ENCODE measurements around the gene SPACA5.
"Not testable (repeated sequence)": the region's sequence is repeated elsewhere in the genome, so short reads cannot be mapped to it uniquely, and the experiment has no call there.

SPACA5 gene

GRCh38 chrX:48006688-48007087 lies at the start of gene SPACA5:
Gene SPACA5, plus strand, starts transcription at chrX:48006988. Its CDS starts 815 bp downstream, at chrX:48007803.
- not testable (repeated sequence) for DNase-seq (ENCODE audit: low read depth in 2 of 2)

GRCh38 chrX:47958206-47958605 lies 48.6 kb upstream of the SPACA5 start:
- DNase-seq (ENCODE audit: low read depth in 2 of 2), result not testable (repeated sequence)

- DNase-seq (ENCODE audit: low read depth in 2 of 2), result no peak
Observed at GRCh38 chrX:47958761-47959342, 47.9 kb upstream of the SPACA5 start.

- DNase-seq (ENCODE audit: low read depth in 2 of 2), result no peak
Observed at GRCh38 chrX:47960406-47960805, 46.4 kb upstream of the SPACA5 start.

- DNase-seq (ENCODE audit: low read depth in 2 of 2), result not testable (repeated sequence)
Observed at GRCh38 chrX:47961830-47962229, 45.0 kb upstream of the SPACA5 start.

GRCh38 chrX:47965526-47965925 lies 41.3 kb upstream of the SPACA5 start:
- DNase-seq (ENCODE audit: low read depth in 2 of 2), result not testable (repeated sequence)

- no peak for DNase-seq (ENCODE audit: low read depth in 2 of 2)
Observed at GRCh38 chrX:47973235-47973634, 33.6 kb upstream of the SPACA5 start.

GRCh38 chrX:47976254-47977151 lies 30.3 kb upstream of the SPACA5 start:
- no peak for DNase-seq (ENCODE audit: low read depth in 2 of 2)

GRCh38 chrX:47991263-47992094 lies 15.3 kb upstream of the SPACA5 start:
- DNase-seq (ENCODE audit: low read depth in 2 of 2), result no peak

- no peak for DNase-seq (ENCODE audit: low read depth in 2 of 2)
Observed at GRCh38 chrX:47992095-47992380, 14.8 kb upstream of the SPACA5 start.

- DNase-seq (ENCODE audit: low read depth in 2 of 2), result no peak
Observed at GRCh38 chrX:47992669-47993068, 14.1 kb upstream of the SPACA5 start.

- no peak for DNase-seq (ENCODE audit: low read depth in 2 of 2)
Observed at GRCh38 chrX:48001260-48001659, 5.5 kb upstream of the SPACA5 start.

GRCh38 chrX:48002319-48002718 lies 4.5 kb upstream of the SPACA5 start:
- DNase-seq (ENCODE audit: low read depth in 2 of 2), result no peak

GRCh38 chrX:48002929-48003328 lies 3.9 kb upstream of the SPACA5 start:
- DNase-seq (ENCODE audit: low read depth in 2 of 2), result no peak

- DNase-seq (ENCODE audit: low read depth in 2 of 2), result no peak
Observed at GRCh38 chrX:48003367-48003757, 3.4 kb upstream of the SPACA5 start.

- peak; percentile 80 to 84 for DNase-seq (ENCODE audit: low read depth in 2 of 2)
Observed at GRCh38 chrX:48003758-48004457, 2.9 kb upstream of the SPACA5 start, which contains the start of gene ZNF182. Gene ZNF182, minus strand, starts transcription at chrX:48003989. Its CDS starts 1,380 bp downstream, at chrX:48002609.

GRCh38 chrX:48009445-48009960 lies 2.7 kb downstream of the SPACA5 start:
- not testable (repeated sequence) for DNase-seq (ENCODE audit: low read depth in 2 of 2)

GRCh38 chrX:48016583-48017310 lies 10.0 kb downstream of the SPACA5 start:
- DNase-seq (ENCODE audit: low read depth in 2 of 2), result not testable (repeated sequence)

- not testable (repeated sequence) for DNase-seq (ENCODE audit: low read depth in 2 of 2)
Observed at GRCh38 chrX:48019892-48020291, 13.1 kb downstream of the SPACA5 start.

- DNase-seq (ENCODE audit: low read depth in 2 of 2), result not testable (repeated sequence)
Observed at GRCh38 chrX:48020472-48020871, 13.7 kb downstream of the SPACA5 start.
